Left lobe of liver (tissue), 2 donors: ENCODE results near the gene LMAN1L. TPM values are rescaled to one million over a fixed set of nuclear protein-coding genes. Genes with fewer than 3 reads are reported as not detected.

Source experiments
- ATAC-seq: fragments of 200-7000 bp; cut with Tn5 transposase; one replicate; pipeline ENCODE4 v1.9.1; 2020; ENCODE audit warnings: mild to moderate bottlenecking, moderate library complexity
- DNase-seq: peaks from one replicate; pipeline ENCODE4 v3.0.0-alpha.2; 2020; ENCODE audit warnings: low spot score
- total RNA-seq: library from RNA; stranded (reverse); gene quantifications from one replicate; pipeline ENCODE4 v1.2.1, GENCODE V29; 2021
- donor health status: DM: no; HTN: no; CAD: no; lungs with moderate emphysema.
- donor health status: DM: no; HTN: yes; CAD: no.

The LMAN1L gene
- total RNA-seq, 1 donor from 2014 or later: not detected

DNA sequence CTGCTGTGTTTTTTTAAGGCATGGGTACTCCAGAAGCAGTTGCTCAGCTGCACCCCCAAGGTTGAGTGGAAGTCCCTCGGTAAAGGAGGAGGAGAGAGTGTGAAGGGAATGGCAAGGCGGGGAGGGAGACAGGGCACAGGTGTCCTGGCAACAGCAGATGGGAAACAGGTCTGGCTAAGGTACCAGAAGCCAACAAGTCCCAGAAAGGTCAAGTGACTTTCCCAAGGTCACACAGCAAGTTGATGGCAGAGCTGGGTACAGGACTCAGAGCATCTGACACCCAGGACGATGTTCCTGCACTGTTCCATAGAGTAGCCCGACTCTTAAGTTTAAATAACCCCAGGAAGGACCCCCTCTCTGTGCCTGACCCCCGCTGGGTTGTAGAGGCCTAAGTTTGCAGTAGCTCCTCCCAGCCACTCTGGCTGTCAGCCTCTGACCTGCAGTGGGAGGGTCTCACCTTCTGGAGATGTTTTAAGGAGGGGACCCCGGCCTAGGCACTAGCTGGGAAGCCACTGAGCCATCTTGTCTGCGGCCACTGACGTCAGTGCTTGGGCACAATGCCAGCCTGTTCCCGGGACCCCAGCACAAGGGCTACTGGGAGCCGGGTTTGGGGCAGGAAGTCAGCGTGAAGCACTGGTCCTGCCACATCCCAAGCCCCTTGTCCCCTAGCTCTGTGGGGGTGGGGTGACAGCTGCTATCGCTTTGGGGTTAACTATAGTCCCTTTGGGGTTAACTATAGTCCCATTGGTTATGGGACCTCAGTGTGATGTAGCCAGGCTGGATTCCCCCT, 20.2 kb upstream of the LMAN1L start:
- no peak for DNase-seq

GRCh38 chr15:74793135-74794028, 19.3 kb upstream of the LMAN1L start:
- ATAC-seq: no peak
- DNase-seq: no peak

More for the DNA sequence above, 20.2 kb upstream of the LMAN1L start:
- no peak for ATAC-seq

- DNase-seq (no peak), ATAC-seq (no peak)
Measured at GRCh38 chr15:74794248-74794969, 18.2 kb upstream of the LMAN1L start.

DNA sequence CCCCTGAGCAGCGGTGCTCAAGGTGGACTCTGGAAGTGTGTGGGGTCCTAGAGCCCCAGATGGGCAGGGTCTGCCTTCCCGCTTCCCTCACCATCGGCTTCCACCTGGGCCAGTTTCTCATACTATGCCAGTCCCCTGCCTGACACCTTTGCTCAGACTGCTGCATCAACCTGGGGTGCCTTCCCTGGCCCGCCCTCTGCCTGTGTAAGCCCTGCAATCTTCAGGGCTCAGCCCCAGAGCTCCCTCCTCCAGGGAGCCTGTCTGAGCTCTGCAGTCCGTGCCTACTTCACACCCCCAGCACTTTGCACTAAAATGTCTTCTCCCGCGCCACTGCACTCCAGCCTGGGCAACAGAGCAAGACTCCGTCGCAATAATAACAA, 17.7 kb upstream of the LMAN1L start:
- DNase-seq (no peak), ATAC-seq (no peak)

GRCh38 chr15:74795966-74796625, 16.5 kb upstream of the LMAN1L start:
- no peak for ATAC-seq
- no peak for DNase-seq

DNA sequence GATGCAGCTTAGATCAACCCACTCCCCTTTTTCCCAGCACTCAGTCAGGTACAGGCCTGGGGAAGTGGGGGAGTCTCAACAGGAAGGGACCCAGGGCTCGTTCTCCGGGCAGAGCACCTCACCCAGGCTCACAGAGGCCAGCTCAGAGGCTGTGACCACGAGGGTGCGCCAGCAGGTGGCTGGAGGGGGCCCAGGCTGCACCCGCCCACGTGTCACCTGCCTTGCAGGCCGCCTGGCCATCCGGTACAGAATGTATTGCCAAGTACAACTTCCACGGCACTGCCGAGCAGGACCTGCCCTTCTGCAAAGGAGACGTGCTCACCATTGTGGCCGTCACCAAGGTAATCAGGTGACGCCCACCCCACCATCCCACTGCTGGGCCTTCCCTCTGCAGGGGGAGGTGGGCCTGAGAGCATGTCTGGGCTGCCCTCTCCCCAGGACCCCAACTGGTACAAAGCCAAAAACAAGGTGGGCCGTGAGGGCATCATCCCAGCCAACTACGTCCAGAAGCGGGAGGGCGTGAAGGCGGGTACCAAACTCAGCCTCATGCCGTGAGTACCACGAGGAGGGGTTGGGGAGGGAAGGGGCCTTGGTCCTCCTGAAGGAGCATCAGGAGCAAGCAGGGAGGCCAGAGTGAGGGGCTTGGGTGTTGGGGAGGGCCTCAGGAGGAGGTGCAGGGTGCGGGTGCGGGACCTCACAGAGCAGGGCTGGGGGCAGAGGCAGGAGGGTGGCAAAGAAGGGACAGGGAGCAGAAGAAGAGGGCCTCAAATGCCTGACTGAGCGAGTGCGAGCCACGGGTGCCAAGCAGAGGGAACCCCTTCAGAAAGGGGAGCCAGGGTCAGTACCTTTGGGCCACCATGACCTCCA, 14.0 kb upstream of the LMAN1L start:
- ATAC-seq (peak; percentile 79), DNase-seq (peak; percentile 90)

GRCh38 chr15:74799255-74799855, 13.3 kb upstream of the LMAN1L start:
- DNase-seq (peak; percentile 67), ATAC-seq (peak; percentile 47)

GRCh38 chr15:74799856-74800558, 12.6 kb upstream of the LMAN1L start:
- DNase-seq (peak; percentile 83), ATAC-seq (peak; percentile 83)

DNA sequence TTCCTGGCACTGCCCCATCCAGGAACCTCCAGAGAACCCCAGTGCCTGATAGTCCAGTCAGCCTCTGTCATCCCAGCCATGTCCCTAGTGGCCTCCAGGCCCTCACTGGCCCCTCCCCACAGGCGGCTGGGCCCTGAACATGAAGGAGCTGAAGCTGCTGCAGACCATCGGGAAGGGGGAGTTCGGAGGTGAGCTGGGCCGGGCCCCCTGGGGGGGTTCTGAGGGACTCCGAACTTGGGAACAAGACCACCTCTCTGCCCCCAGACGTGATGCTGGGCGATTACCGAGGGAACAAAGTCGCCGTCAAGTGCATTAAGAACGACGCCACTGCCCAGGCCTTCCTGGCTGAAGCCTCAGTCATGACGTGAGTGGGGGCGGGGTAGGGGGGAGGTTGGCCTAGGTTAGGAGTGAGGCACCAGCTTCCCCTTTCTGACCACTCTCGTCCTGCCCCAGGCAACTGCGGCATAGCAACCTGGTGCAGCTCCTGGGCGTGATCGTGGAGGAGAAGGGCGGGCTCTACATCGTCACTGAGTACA, 12.0 kb upstream of the LMAN1L start:
- ATAC-seq: no peak
- no peak for DNase-seq

DNA sequence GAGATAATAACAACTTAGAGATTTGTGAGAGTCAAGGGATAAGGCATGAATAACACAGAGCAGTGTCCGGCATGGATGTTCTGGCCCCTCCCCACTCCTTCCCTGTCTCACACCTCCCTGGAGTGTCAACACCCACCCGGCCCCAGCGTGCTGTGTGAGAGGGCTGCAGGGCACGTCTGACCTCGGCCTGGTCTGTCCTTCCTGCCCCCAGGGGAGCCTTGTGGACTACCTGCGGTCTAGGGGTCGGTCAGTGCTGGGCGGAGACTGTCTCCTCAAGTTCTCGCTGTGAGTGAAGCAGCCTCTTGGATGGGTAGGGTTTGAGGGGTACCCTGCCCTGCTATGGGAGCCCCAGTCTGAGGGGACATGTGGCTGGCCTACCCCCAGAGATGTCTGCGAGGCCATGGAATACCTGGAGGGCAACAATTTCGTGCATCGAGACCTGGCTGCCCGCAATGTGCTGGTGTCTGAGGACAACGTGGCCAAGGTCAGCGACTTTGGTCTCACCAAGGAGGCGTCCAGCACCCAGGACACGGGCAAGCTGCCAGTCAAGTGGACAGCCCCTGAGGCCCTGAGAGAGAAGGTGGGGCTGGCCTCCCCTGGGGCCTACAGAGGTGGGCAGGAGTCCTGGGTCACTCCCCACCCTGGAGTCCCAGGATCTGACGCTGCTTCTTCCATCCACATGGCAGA, 11.2 kb upstream of the LMAN1L start:
- DNase-seq (no peak), ATAC-seq (no peak)

GRCh38 chr15:74802290-74802689, 10.3 kb upstream of the LMAN1L start:
- DNase-seq (no peak), ATAC-seq (no peak)

GRCh38 chr15:74802862-74803447, 9.7 kb upstream of the LMAN1L start:
- ATAC-seq (no peak), DNase-seq (no peak)

DNA sequence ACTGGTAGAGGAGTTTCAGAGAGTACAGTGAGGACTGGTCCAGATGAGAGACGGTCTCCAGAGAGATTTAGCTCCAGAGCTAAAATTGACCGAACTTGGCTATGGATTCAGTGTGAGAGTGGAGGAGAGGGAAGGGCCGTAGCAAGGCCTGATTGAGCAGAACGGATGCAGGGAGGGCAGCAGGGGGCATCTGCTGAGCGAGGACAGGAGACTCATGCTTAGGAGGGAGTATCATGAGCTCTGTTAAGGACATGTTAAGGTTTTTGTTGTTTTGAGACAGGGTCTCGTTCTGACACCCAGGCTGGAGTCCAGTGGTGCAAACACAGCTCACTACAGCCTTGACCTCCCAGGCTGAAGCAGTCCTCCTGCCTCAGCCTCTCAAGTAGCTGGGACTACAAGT, 7.7 kb upstream of the LMAN1L start:
- DNase-seq (no peak), ATAC-seq (no peak)

DNA sequence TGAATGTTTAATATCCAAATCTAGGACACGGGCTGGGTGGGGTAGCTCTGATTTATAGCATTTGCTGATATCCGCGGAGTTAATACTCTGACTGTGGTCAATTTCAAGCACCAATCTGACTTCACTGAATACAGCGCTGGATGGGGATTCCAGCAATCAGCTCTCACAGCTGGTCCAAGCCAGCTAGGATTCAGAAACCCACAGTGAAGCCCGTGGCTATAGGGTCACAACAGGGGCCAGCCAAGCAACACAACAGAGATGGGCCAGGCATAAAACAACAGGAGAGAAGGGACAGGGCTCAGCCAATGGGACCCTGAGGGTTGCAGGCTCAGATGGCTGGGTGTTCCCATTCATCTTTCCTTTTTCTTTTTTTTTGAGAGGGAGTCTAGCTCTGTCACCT, 5.4 kb upstream of the LMAN1L start:
- ATAC-seq: no peak
- no peak for DNase-seq

GRCh38 chr15:74808078-74808839, 4.4 kb upstream of the LMAN1L start:
- ATAC-seq: peak; percentile 97
- DNase-seq: peak; percentile 90

- no peak for ATAC-seq
- no peak for DNase-seq
Measured at GRCh38 chr15:74808840-74809229, 3.8 kb upstream of the LMAN1L start.

DNA sequence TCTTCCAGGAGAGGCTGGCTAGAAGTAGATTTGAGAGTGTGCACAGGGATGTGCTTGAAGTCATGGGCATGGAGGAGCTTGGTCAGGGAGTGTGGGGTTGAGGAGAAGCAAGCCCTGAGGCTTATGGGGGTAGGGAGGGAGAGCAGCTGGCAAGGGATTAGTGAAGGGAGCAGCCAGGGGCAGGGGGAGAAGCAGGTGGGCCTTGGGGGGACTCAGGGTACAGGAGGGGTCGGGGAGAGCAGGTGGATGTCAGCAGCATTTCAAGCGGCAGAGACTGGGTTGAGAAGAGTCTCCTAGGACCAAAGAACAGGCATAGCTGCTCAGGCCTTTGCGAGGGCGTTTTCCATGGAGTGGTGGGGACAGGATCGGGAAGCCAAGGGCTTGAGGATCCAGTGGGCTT, 3.4 kb upstream of the LMAN1L start:
- ATAC-seq: no peak
- no peak for DNase-seq
